ENCODE results near the gene CCDC17.
"Not testable (repeated sequence)": the region's sequence is repeated elsewhere in the genome, so short reads cannot be mapped to it uniquely, and the experiment has no call there.

The CCDC17 gene

GRCh38 chr1:45612941-45613579, 10.8 kb downstream of the CCDC17 start:
- H3K36me3 ChIP-seq (ENCODE audit: insufficient read depth, low read length) = peaks cover 60% of the 10 kb centered on the region
- H3K9ac ChIP-seq (ENCODE audit: low read depth, low read length) = no peak overlapping the region
- H3K9me3 ChIP-seq (ENCODE audit: control insufficient read depth, insufficient read depth, low read length) = no peaks in the 10 kb centered on the region
- peaks cover 5% of the 10 kb centered on the region; the same call in 1 of the 2 replicates for H3K4me1 ChIP-seq (ENCODE audit: insufficient read depth, low read length)

DNA sequence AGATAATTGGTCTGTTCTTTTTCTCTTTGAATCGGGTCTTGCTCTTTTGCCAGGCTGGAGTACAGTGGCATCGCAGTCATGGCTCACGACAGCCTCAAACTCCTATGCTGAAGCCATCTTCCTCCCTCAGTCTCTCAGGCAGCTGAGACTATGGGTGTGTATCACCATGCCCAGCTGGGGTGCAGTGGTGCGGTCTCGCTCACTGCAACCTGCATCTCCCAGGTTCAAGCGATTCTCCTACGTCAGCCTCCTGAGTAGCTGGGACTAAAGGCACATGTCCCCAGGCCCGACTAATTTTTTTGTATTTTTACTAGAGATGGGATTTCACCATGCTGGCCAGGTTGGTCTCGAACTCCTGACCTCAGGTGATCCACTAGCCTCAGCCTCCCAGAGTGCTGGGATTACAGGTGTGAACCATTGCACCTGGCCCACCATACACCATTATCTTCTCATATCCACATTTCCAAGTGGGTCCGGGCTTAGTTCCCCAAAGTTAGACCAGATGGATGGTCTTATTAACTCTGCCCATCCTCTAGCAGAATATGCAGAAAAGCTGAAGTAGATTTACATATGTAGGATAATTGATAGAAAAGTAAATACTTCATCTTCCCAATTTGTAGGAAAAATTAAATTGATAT, 13.1 kb downstream of the CCDC17 start:
- peaks cover 15% of the 10 kb centered on the region for H3K4me1 ChIP-seq (ENCODE audit: insufficient read depth, low read length)
- no peaks in the 10 kb centered on the region for H3K9me3 ChIP-seq (ENCODE audit: control insufficient read depth, insufficient read depth, low read length)
- H3K36me3 ChIP-seq (ENCODE audit: insufficient read depth, low read length) = peaks cover 44% of the 10 kb centered on the region
- H3K9ac ChIP-seq (ENCODE audit: low read depth, low read length) = no peak overlapping the region

GRCh38 chr1:45608175-45609156, 15.4 kb downstream of the CCDC17 start:
- H3K36me3 ChIP-seq (ENCODE audit: insufficient read depth, low read length) = peaks cover 38% of the 10 kb centered on the region
- no peak overlapping the region for H3K9ac ChIP-seq (ENCODE audit: low read depth, low read length)
- peaks cover 15% of the 10 kb centered on the region for H3K4me1 ChIP-seq (ENCODE audit: insufficient read depth, low read length)
- H3K9me3 ChIP-seq (ENCODE audit: control insufficient read depth, insufficient read depth, low read length) = no peaks in the 10 kb centered on the region

DNA sequence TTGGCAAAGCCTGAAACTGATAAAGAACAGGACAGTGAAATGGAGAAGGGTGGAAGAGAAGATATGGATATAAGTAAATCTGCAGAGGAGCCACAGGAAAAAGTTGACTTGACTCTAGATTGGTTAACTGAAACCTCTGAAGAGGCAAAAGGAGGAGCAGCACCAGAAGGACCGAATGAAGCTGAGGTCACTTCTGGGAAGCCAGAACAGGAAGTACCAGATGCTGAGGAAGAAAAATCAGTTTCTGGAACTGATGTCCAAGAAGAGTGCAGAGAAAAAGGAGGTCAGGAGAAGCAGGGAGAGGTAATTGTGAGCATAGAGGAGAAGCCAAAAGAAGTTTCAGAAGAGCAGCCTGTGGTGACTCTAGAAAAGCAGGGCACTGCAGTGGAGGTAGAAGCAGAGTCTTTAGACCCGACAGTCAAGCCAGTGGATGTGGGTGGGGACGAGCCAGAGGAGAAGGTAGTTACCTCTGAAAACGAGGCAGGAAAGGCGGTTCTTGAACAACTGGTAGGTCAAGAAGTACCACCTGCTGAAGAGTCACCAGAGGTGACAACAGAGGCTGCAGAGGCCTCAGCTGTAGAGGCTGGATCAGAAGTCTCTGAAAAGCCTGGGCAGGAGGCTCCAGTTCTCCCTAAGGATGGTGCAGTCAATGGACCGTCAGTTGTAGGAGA, 16.3 kb downstream of the CCDC17 start:
- Histone ChIP-seq H3K9me3 (ENCODE audit: control insufficient read depth, insufficient read depth, low read length) (no peaks in the 10 kb centered on the region), H3K9ac (ENCODE audit: low read depth, low read length) (no peak overlapping the region), H3K4me1 (ENCODE audit: insufficient read depth, low read length) (peaks cover 15% of the 10 kb centered on the region), H3K36me3 (ENCODE audit: insufficient read depth, low read length) (peaks cover 38% of the 10 kb centered on the region)

GRCh38 chr1:45604239-45604638, 19.6 kb downstream of the CCDC17 start:
- H3K4me1 ChIP-seq (ENCODE audit: insufficient read depth, low read length) = peaks cover 19% of the 10 kb centered on the region
- H3K36me3 ChIP-seq (ENCODE audit: insufficient read depth, low read length) = peaks cover 24% of the 10 kb centered on the region
- no peaks in the 10 kb centered on the region for H3K9me3 ChIP-seq (ENCODE audit: control insufficient read depth, insufficient read depth, low read length)
- H3K9ac ChIP-seq (ENCODE audit: low read depth, low read length) = no peak overlapping the region

DNA sequence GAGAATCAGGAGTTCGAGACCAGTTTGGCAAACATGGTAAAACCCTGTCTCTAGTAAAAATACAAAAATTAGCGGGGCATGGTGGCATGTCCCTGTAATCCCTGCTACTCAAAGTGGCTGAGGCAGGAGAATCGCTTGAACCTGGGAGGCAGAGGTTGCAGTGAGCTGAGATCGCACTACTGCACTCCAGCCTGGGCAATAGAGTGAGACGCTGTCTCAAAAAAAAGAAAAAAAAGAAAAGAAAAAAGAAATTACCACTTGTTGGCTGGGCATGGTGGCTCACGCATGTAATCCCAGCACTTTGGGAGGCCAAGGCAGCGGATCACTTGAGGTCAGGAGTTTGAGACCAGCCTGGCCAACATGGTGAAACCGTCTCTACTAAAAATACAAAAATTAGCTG, 27.1 kb downstream of the CCDC17 start:
- H3K9ac ChIP-seq (ENCODE audit: low read depth, low read length); H3K9me3 ChIP-seq (ENCODE audit: control insufficient read depth, insufficient read depth, low read length): not testable (repeated sequence)

DNA sequence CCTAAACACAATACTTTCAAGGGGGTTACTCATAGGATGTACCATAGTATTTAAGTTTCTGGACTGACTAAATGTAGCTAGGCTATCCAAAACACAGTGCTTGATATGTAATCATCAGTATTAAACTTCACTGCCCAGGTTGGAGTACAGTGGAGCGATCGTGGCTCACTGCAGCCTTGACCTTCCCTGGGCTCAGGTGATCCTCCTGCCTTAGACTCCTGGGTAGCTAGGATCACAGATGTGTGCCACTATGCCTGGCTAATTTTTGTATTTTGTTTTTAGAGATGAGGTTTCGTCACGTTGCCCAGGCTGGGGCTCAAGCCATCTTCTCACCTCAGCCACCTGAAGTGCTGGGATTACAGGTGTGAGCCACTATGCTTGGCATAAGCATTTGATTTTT, 29.4 kb downstream of the CCDC17 start:
- H3K36me3 ChIP-seq (ENCODE audit: insufficient read depth, low read length) = peaks cover 35% of the 10 kb centered on the region
- no peaks in the 10 kb centered on the region for H3K9me3 ChIP-seq (ENCODE audit: control insufficient read depth, insufficient read depth, low read length)
- H3K9ac ChIP-seq (ENCODE audit: low read depth, low read length) = no peak overlapping the region
- H3K4me1 ChIP-seq (ENCODE audit: insufficient read depth, low read length) = no peaks in the 10 kb centered on the region

More for the DNA sequence above, 27.1 kb downstream of the CCDC17 start:
- H3K4me1 ChIP-seq (ENCODE audit: insufficient read depth, low read length) = not testable (repeated sequence)
- peaks cover 31% of the 10 kb centered on the region for H3K36me3 ChIP-seq (ENCODE audit: insufficient read depth, low read length)

- H3K4me1 ChIP-seq (ENCODE audit: insufficient read depth, low read length) = peaks cover 8% of the 10 kb centered on the region; the same call in 1 of the 2 replicates
- no peak overlapping the region for H3K9ac ChIP-seq (ENCODE audit: low read depth, low read length)
- peaks cover 23% of the 10 kb centered on the region for H3K36me3 ChIP-seq (ENCODE audit: insufficient read depth, low read length)
- H3K9me3 ChIP-seq (ENCODE audit: control insufficient read depth, insufficient read depth, low read length) = no peaks in the 10 kb centered on the region
Measured at GRCh38 chr1:45589861-45590260, 34.0 kb downstream of the CCDC17 start.

DNA sequence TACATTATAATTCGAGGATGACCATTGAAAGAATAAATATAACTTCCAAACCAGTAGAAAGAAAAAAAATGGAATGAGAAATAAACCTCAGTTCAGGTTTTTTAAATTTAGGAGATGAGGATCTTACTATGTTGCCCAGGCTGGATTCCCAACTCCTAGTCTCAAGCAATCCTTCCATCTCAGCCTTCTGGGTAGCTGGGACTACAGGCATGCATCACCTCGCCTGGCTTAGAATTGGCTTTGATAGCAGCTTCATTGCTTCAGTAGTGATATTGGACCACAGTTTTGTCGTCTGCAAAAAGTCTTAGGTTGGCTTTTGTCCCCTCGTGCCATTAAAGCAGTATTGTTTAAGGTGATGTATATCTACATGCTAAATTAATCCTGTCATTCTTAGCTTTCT, 37.1 kb downstream of the CCDC17 start:
- H3K9ac ChIP-seq (ENCODE audit: low read depth, low read length) = no peak overlapping the region
- H3K4me1 ChIP-seq (ENCODE audit: insufficient read depth, low read length) = peaks cover 8% of the 10 kb centered on the region; the same call in 1 of the 2 replicates
- H3K36me3 ChIP-seq (ENCODE audit: insufficient read depth, low read length) = peaks cover 5% of the 10 kb centered on the region
- H3K9me3 ChIP-seq (ENCODE audit: control insufficient read depth, insufficient read depth, low read length) = no peaks in the 10 kb centered on the region

DNA sequence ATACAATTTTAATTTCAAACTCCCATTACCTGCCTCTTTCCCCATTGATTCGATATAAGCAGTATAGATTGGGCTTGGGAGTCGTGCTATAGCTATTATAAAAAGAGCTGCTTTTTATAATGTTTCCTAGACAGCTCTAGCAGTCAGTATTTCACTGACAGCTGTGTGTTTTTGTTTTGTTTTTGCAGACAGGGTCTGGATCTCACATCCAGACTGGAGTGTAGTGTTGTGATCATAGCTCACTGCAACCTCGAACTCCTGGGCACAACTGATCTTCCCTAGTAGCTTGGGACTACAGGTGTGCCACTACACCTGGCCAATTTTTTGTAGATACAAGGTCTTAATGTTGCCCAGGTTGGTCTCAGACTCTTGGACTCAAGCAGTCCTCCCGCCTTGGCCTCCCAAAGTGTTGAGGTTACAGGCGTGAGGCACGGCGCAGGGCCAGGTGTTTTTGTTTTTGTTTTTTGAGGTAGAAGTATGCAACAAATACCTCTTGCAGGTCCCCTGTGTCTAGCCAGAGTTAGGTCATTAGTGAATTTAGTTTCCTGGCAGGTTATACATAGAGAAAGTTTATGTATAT, 38.3 kb downstream of the CCDC17 start:
- Histone ChIP-seq H3K4me1 (ENCODE audit: insufficient read depth, low read length) (peaks cover 8% of the 10 kb centered on the region; the same call in 1 of the 2 replicates), H3K36me3 (ENCODE audit: insufficient read depth, low read length) (no peaks in the 10 kb centered on the region; the same call in none of the 2 replicates), H3K9ac (ENCODE audit: low read depth, low read length) (peak overlapping the region; percentile 98), H3K9me3 (ENCODE audit: control insufficient read depth, insufficient read depth, low read length) (no peaks in the 10 kb centered on the region)

DNA sequence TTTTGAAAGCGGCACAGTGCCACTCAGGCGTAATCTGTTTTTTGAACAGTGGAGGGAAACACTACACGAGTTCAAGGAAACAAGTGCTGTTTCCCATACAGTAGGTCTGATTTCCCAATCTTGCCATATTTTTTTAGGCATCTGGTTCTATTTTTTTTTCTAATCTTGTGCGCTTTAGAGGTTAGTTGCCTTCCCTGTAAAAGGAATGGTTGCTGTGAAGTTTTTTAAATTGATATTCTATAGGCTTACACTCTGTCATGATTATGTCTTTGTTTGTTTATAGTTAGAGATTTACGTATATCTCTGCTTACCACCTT, 38.8 kb downstream of the CCDC17 start:
- no peaks in the 10 kb centered on the region for H3K9me3 ChIP-seq (ENCODE audit: control insufficient read depth, insufficient read depth, low read length)
- no peaks in the 10 kb centered on the region; the same call in none of the 2 replicates for H3K36me3 ChIP-seq (ENCODE audit: insufficient read depth, low read length)
- peak overlapping the region; percentile 98 for H3K9ac ChIP-seq (ENCODE audit: low read depth, low read length)
- peaks cover 8% of the 10 kb centered on the region; the same call in 1 of the 2 replicates for H3K4me1 ChIP-seq (ENCODE audit: insufficient read depth, low read length)

- Histone ChIP-seq H3K9ac (ENCODE audit: low read depth, low read length) (peak overlapping the region; percentile 98), H3K4me1 (ENCODE audit: insufficient read depth, low read length) (peaks cover 8% of the 10 kb centered on the region; the same call in 1 of the 2 replicates), H3K9me3 (ENCODE audit: control insufficient read depth, insufficient read depth, low read length) (no peaks in the 10 kb centered on the region), H3K36me3 (ENCODE audit: insufficient read depth, low read length) (no peaks in the 10 kb centered on the region; the same call in none of the 2 replicates)
Measured at GRCh38 chr1:45584351-45585109, 39.3 kb downstream of the CCDC17 start.

GRCh38 chr1:45583666-45584350, 40.0 kb downstream of the CCDC17 start, which contains the start of gene NASP:
Gene NASP (plus strand): TSS chr1:45584041. CDS start chr1:45584147, 106 bp downstream.
- H3K9me3 ChIP-seq (ENCODE audit: control insufficient read depth, insufficient read depth, low read length) = no peaks in the 10 kb centered on the region
- H3K4me1 ChIP-seq (ENCODE audit: insufficient read depth, low read length) = peaks cover 5% of the 10 kb centered on the region; the same call in 1 of the 2 replicates
- peak within 1 kb of the TSS; percentile 98 for H3K9ac ChIP-seq (ENCODE audit: low read depth, low read length)

More at GRCh38 chr1:45583666-45584350, 40.0 kb downstream of the CCDC17 start, which contains the start of gene NASP:
- H3K36me3 ChIP-seq (ENCODE audit: insufficient read depth, low read length) = no peaks in the 10 kb centered on the region; the same call in none of the 2 replicates
